Measurements from ENCODE around the gene CST9.

The CST9 gene

DNA sequence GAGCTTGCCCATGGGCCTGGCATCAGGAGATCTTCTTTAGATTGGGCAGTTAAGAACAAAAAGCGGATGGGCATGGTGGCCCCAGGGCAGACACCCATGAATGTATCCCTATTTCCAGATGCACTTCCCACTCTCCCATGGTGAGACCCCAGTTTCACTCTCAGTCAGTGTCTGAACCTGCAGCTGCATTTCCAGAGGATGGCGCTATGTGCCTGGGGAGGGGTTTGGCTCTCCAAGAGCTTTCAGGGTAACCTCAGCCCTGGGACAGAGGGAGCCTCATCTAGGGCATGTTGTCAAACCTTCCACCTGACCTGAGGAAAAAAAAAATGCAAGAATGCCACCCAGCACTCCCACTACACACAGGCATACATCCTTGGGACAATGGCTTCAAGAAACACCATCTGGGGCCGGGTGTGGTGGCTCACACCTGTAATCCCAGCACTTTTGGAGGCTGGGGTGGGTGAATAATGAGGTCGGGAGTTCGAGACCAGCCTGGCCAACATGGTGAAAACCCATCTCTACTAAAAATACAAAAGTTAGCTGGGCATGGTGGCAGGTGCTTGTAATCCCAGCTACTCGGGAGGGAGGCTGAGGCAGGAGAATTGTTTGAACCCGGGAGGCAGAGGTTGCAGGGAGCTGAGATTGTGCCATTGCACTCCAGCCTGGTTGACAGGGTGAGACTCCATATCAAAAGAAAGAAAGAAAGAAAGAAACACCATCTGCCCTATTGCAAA is 39.4 kb downstream of the CST9 start:
- ChIA-PET POLR2A (no interaction called here), CTCF (interaction anchor here (2.0 kb wide), 1 partner anchor 125 kb away, joined by 8 read pairs; no protein-coding TSS in a partner anchor)
- H3K4me3 ChIP-seq (ENCODE audit: low read depth, low read length), result no peak overlapping the region
- no peak for DNase-seq (ENCODE audit: low read depth, low spot score)
- TF ChIP-seq, protein P1, sequence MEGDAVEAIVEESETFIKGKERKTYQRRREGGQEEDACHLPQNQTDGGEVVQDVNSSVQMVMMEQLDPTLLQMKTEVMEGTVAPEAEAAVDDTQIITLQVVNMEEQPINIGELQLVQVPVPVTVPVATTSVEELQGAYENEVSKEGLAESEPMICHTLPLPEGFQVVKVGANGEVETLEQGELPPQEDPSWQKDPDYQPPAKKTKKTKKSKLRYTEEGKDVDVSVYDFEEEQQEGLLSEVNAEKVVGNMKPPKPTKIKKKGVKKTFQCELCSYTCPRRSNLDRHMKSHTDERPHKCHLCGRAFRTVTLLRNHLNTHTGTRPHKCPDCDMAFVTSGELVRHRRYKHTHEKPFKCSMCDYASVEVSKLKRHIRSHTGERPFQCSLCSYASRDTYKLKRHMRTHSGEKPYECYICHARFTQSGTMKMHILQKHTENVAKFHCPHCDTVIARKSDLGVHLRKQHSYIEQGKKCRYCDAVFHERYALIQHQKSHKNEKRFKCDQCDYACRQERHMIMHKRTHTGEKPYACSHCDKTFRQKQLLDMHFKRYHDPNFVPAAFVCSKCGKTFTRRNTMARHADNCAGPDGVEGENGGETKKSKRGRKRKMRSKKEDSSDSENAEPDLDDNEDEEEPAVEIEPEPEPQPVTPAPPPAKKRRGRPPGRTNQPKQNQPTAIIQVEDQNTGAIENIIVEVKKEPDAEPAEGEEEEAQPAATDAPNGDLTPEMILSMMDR (IDR thresholded peaks at IDR 0.05; ENCODE audit: insufficient read depth, low read length, missing control alignments), result no peak

DNA sequence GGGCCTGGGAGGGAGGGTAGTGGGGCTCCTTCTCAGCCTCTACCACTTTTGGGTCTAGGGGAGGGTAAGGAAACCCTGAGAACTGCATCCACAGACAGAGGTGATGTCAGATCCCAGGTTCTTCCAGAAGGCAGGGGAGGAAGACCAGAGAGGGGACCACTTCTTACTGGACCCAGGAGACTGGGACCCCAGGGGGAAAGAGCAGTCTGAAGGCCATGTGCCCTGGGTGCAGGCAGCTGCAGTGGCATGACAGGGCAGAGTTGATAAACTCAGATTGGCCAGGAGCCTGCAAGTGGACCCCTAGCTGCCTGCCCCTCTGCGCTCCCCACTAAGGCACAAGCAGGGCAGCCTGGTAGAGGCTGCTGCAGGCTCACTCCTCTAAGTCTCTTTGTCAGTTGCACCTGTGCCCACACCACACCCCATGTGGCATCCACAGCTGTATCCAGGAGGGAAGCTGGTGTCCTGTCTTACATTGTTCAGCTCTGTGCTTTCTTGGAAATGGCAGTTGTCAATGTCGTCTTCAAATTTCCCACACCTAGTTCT is 40.1 kb downstream of the CST9 start:
- ChIA-PET CTCF (interaction anchor here (2.0 kb wide), 1 partner anchor 124 kb away, joined by 8 read pairs; no protein-coding TSS in a partner anchor), POLR2A (no interaction called here)

DNA sequence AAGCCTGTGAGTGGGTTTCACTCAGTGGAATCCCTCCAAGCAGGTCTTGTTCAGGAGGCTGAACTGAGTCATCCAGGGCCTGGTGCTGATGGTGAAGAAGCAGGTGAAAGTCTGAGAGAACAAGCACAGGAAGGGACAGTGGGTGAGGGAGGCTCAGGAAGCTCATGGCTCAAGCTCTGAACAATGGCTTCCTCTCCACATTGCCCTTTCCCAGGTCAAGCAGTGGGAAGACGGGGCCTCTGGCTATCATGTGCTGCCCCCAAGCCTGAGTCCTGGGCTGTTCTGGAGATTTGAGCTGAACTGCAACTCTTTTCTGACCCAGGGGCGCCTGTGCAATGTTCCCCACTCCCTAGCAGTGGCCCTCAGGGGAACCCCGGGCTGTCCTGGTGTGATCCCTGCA is 40.8 kb downstream of the CST9 start:
- POLR2A ChIA-PET, result no interaction called here
- no peak overlapping the region for H3K4me3 ChIP-seq (ENCODE audit: low read depth, low read length)
- no peak for DNase-seq (ENCODE audit: low read depth, low spot score)
- CTCF ChIA-PET, result interaction anchor here (2.0 kb wide), 1 partner anchor 123 kb away, joined by 8 read pairs; no protein-coding TSS in a partner anchor
- TF ChIP-seq, protein P1 (IDR thresholded peaks at IDR 0.05; ENCODE audit: insufficient read depth, low read length, missing control alignments), result no peak

More for the DNA sequence above, 40.1 kb downstream of the CST9 start:
- H3K4me3 ChIP-seq (ENCODE audit: low read depth, low read length), result no peak overlapping the region
- TF ChIP-seq, protein P1 (IDR thresholded peaks at IDR 0.05; ENCODE audit: insufficient read depth, low read length, missing control alignments), result no peak
- DNase-seq (ENCODE audit: low read depth, low spot score), result no peak

DNA sequence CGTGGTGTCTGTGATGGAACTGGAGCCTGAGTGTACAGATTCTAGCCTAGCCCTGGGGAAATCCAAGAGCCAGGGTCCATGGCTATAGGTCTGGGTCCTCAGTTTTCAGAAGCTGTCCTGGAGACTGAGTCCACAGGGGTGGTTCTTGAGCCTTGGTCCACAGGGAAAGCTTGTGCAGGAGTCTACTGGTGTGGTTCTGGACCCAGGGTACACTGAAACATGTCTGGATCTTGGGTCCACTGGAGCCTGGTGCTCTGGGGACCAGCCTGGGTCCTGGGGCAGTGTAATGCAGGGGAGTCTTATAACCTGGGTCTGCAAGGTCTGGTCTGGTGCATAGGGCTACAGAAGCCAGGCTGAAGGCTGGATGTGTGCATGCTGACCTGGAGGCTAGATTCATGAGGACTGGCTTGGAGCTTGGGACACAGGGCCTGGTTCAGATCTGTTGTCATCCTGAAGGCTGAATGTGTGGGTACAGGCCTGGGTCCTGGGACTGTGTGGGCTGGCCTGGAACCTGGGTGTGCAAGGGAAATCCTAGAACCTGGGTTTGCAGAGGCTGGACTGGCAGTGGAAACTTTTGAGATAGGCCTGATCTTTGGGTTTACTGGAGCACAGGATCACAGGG is 42.9 kb downstream of the CST9 start:
- ChIA-PET CTCF (no interaction called here), POLR2A (no interaction called here)
- TF ChIP-seq, protein P1 (IDR thresholded peaks at IDR 0.05; ENCODE audit: insufficient read depth, low read length, missing control alignments), result no peak
- no peak for DNase-seq (ENCODE audit: low read depth, low spot score)
- no peak overlapping the region for H3K4me3 ChIP-seq (ENCODE audit: low read depth, low read length)

DNA sequence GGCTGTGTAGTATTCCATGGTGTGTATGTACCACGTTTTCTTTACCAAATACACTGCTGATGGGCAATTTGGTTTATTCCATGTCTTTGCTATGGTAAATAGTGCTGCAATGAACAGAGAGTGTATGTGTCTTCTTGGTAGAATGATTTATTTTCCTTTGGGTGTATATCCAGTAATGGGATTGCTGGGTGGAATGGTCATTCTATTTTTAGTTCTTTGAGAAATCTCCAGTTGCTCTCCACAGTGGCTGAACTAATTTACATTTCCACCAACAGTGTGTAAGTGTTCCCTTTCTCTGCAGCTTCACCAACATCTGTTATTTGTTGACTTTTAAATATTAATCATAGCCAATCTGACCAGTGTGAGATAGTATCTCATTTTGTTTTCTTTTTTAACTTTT is 51.3 kb downstream of the CST9 start:
- POLR2A ChIA-PET, result no interaction called here
- no peak for DNase-seq (ENCODE audit: low read depth, low spot score)
- TF ChIP-seq, protein P1 (IDR thresholded peaks at IDR 0.05; ENCODE audit: insufficient read depth, low read length, missing control alignments), result no peak
- CTCF ChIA-PET, result no interaction called here
- no peak overlapping the region for H3K4me3 ChIP-seq (ENCODE audit: low read depth, low read length)
